Measurements from ENCODE around the gene CNEP1R1.

Gene CNEP1R1

GRCh38 chr16:50065624-50066481, 40.8 kb downstream of the CNEP1R1 start, which contains the start of gene HEATR3:
TSS of gene HEATR3 (plus strand) at chr16:50065970. CDS start at chr16:50066132, 162 bp downstream.
- DNase-seq = peak; percentile 94

GRCh38 chr16:50066482-50067289, 41.7 kb downstream of the CNEP1R1 start:
- no peak for DNase-seq

GRCh38 chr16:50067290-50067853, 42.3 kb downstream of the CNEP1R1 start:
- DNase-seq = peak; percentile 14

GRCh38 chr16:50068550-50068949, 43.5 kb downstream of the CNEP1R1 start:
- DNase-seq = no peak

- DNase-seq = no peak
These were observed 44.0 kb downstream of the CNEP1R1 start for GRCh38 chr16:50069060-50069459.

GRCh38 chr16:50071075-50071671, 46.1 kb downstream of the CNEP1R1 start:
- DNase-seq = no peak

GRCh38 chr16:50072730-50073129, 47.7 kb downstream of the CNEP1R1 start:
- DNase-seq = no peak

- no peak for DNase-seq
These were observed 54.5 kb downstream of the CNEP1R1 start for GRCh38 chr16:50079397-50080140.

GRCh38 chr16:50081428-50082018, 56.5 kb downstream of the CNEP1R1 start:
- DNase-seq = no peak

- DNase-seq = no peak
These were observed 59.0 kb downstream of the CNEP1R1 start for GRCh38 chr16:50083996-50084395.

GRCh38 chr16:50086176-50086575, 61.2 kb downstream of the CNEP1R1 start:
- DNase-seq = no peak

Data from stimulated activated CD4-positive, alpha-beta T cell treated with anti-CD3 and anti-CD28 coated beads, Interleukin-4, amount 100 ng/mL, for 24 hours (primary cell).